Peyer's patch (tissue), 4 donors: ENCODE data around the gene NES.

Source experiments
- CTCF ChIP-seq, 6 experiments: fragments of 450-650 bp in 4 of 6; fragments of 200-600 bp in 2 of 6; sonication (generic) in 1 of 6; IDR thresholded peaks; one replicate each; pipeline ENCODE4 v1.5.1; 2017 to 2019; ENCODE audit warnings: antibody characterized with exemption in 6 of 6, mild to moderate bottlenecking in 3 of 6, moderate library complexity in 1 of 6
- POLR2A ChIP-seq, 2 donors: fragments of 450-650 bp; IDR thresholded peaks; one replicate each; pipeline ENCODE4 v1.5.1; 2017; ENCODE audit warnings: antibody characterized with exemption in 2 of 2, mild to moderate bottlenecking in 2 of 2, moderate library complexity in 2 of 2

- TF ChIP-seq CTCF (IDR thresholded peaks at IDR 0.05) (peak; percentile 66 to 80 (median 74)), POLR2A (IDR thresholded peaks at IDR 0.05) (no peak)
These were observed 51.6 kb downstream of the NES start for GRCh38 chr1:156625436-156626078.
